HG02798 (cell line): ENCODE results near the gene PRDX5.

Source experiments
- ATAC-seq: cut with Tn5 transposase; IDR thresholded peaks from one replicate; pipeline ENCODE4 v1.9.1; 2021; ENCODE audit warnings: mild to moderate bottlenecking; ENCODE audit not compliant: unreplicated experiment, poor library complexity

PRDX5 gene

GRCh38 chr11:64358907-64359711 is 41.2 kb downstream of the PRDX5 start, which contains the start of gene RPS6KA4:
RPS6KA4 (plus strand) TSS chr11:64359162; CDS start chr11:64359236, 74 bp downstream.
- ATAC-seq = peak; percentile 57

- ATAC-seq = no peak
Measured at GRCh38 chr11:64359712-64360445, 42.0 kb downstream of the PRDX5 start.

GRCh38 chr11:64360448-64360921 is 42.6 kb downstream of the PRDX5 start:
- ATAC-seq = no peak

GRCh38 chr11:64361659-64362058 is 43.7 kb downstream of the PRDX5 start:
- ATAC-seq = no peak

- no peak for ATAC-seq
Measured at GRCh38 chr11:64362339-64362738, 44.4 kb downstream of the PRDX5 start.

GRCh38 chr11:64364435-64364834 is 46.5 kb downstream of the PRDX5 start:
- ATAC-seq = no peak

GRCh38 chr11:64364911-64365310 is 47.0 kb downstream of the PRDX5 start:
- no peak for ATAC-seq

- no peak for ATAC-seq
Measured at GRCh38 chr11:64366751-64367150, 48.8 kb downstream of the PRDX5 start.

GRCh38 chr11:64367931-64368672 is 50.2 kb downstream of the PRDX5 start:
- no peak for ATAC-seq

- ATAC-seq = no peak
Measured at GRCh38 chr11:64368673-64369074, 50.8 kb downstream of the PRDX5 start.

- ATAC-seq = no peak
Measured at GRCh38 chr11:64369440-64370421, 51.8 kb downstream of the PRDX5 start.

- no peak for ATAC-seq
Measured at GRCh38 chr11:64371201-64371600, 53.3 kb downstream of the PRDX5 start.
